Sigmoid colon (tissue), 7 donors: Measurements from ENCODE around the gene SSBP3. TPM values are rescaled to one million over a fixed set of nuclear protein-coding genes. Genes with fewer than 3 reads are reported as not detected.

Experiments used
- DNase-seq: peaks from one replicate; pipeline ENCODE4 v3.0.0-alpha.2; 2019
- H3K27ac ChIP-seq, 4 donors: fragments of 200-600 bp; sonication (generic); one replicate each; pipeline ENCODE4 v1.5.1; 2016 to 2019; ENCODE audit warnings: mild to moderate bottlenecking in 1 of 4
- H3K27me3 ChIP-seq, 3 donors: fragments of 200-600 bp; sonication (generic); one replicate each; pipeline ENCODE4 v1.5.1; 2019; ENCODE audit warnings: mild to moderate bottlenecking in 1 of 3
- H3K36me3 ChIP-seq, 4 donors: fragments of 200-600 bp; sonication (generic); one replicate each; pipeline ENCODE4 v1.5.1; 2016 to 2019
- H3K4me1 ChIP-seq, 4 donors: fragments of 200-600 bp; sonication (generic); one replicate each; pipeline ENCODE4 v1.5.1; 2017 to 2019
- H3K4me3 ChIP-seq, 4 donors: fragments of 200-600 bp; sonication (generic); one replicate each; pipeline ENCODE4 v1.5.1; 2017 to 2019; ENCODE audit warnings: mild to moderate bottlenecking in 2 of 4, moderate library complexity in 1 of 4
- H3K9me3 ChIP-seq, 4 donors: fragments of 200-600 bp in 3 of 4; sonication (generic) in 3 of 4; one replicate each; pipeline versions ENCODE4 v1.5.1 to v1.6.1; 2013 to 2019
- EP300 ChIP-seq, 4 donors: sonication (generic); formaldehyde crosslinking; IDR thresholded peaks; one replicate each; pipeline ENCODE4 v1.6.1; 2017; ENCODE audit warnings: antibody characterized with exemption in 4 of 4
- POLR2A ChIP-seq, 2 donors: fragments of 450-650 bp; IDR thresholded peaks; one replicate each; pipeline ENCODE4 v1.6.1; 2016; ENCODE audit warnings: antibody characterized with exemption in 2 of 2, mild to moderate bottlenecking in 2 of 2, moderate library complexity in 2 of 2
- POLR2AphosphoS5 ChIP-seq, 4 donors: sonication (generic); formaldehyde crosslinking; IDR thresholded peaks; one replicate each; pipeline ENCODE4 v1.6.1; 2017; ENCODE audit warnings: antibody characterized with exemption in 4 of 4
- WGBS, 2 donors: extraction: QIAGEN DNeasy Blood & Tissue Kit; methylation state at CpG; one replicate each; pipeline ENCODE4 v1.1.7; 2013; 5-methylcytosine and 5-hydroxymethylcytosine counted together
- intact Hi-C: fragments of 100-400 bp; cut with DNase I; formaldehyde crosslinking; loops from one replicate; pipeline ENCODE4 v1.15.1; 2023
- polyA plus RNA-seq, 3 donors: library from polyadenylated mRNA; stranded (reverse); fragments of 200-250 nt; gene quantifications; one replicate each; pipeline ENCODE4 v1.2.3, GENCODE V29; 2013
- total RNA-seq, 4 donors: library from RNA; depleted of rRNA; stranded (reverse); fragments of >200 nt; gene quantifications; one replicate each; pipeline ENCODE4 v1.1.0, GENCODE V29; 2016
- TF ChIP-seq, protein P1 (sequence below), 4 experiments: fragments of 450-650 bp in 3 of 4; fragments of 200-600 bp in 1 of 4; IDR thresholded peaks; one replicate each; pipeline ENCODE4 v1.5.1; 2016 to 2019; ENCODE audit warnings: antibody characterized with exemption in 4 of 4, mild to moderate bottlenecking in 3 of 4, moderate library complexity in 2 of 4
- donor health status: healthy with polysubstance abuse.
- donor health status: Bipolar disorder and iron deficiency.
- donor health status: healthy.

The SSBP3 gene
- total and polyA plus RNA-seq, 7 donors: 27.4 to 62.5 (median 38.5) TPM

- no peaks in the 10 kb centered on the region for H3K9me3 ChIP-seq
- no peak overlapping the region for H3K4me3 ChIP-seq
- intact Hi-C loops: no loop called here
- TF ChIP-seq POLR2AphosphoS5 (IDR thresholded peaks at IDR 0.05) (no peak), EP300 (IDR thresholded peaks at IDR 0.05) (no peak), POLR2A (IDR thresholded peaks at IDR 0.05) (no peak)
- TF ChIP-seq, protein P1, sequence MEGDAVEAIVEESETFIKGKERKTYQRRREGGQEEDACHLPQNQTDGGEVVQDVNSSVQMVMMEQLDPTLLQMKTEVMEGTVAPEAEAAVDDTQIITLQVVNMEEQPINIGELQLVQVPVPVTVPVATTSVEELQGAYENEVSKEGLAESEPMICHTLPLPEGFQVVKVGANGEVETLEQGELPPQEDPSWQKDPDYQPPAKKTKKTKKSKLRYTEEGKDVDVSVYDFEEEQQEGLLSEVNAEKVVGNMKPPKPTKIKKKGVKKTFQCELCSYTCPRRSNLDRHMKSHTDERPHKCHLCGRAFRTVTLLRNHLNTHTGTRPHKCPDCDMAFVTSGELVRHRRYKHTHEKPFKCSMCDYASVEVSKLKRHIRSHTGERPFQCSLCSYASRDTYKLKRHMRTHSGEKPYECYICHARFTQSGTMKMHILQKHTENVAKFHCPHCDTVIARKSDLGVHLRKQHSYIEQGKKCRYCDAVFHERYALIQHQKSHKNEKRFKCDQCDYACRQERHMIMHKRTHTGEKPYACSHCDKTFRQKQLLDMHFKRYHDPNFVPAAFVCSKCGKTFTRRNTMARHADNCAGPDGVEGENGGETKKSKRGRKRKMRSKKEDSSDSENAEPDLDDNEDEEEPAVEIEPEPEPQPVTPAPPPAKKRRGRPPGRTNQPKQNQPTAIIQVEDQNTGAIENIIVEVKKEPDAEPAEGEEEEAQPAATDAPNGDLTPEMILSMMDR (IDR thresholded peaks at IDR 0.05): no peak
- no peaks in the 10 kb centered on the region for H3K36me3 ChIP-seq
- WGBS, 2 donors: 72 to 81% methylated on average over 8 of the region's 8 CpGs
- no peak for DNase-seq
- H3K4me1 ChIP-seq: peaks cover 0 to 96% (median 94%) of the 10 kb centered on the region in 4 donors
- H3K27ac ChIP-seq: no peak overlapping the region
- no peaks in the 10 kb centered on the region for H3K27me3 ChIP-seq
Measured at GRCh38 chr1:54374766-54375165, 31.4 kb downstream of the SSBP3 start.

GRCh38 chr1:54372978-54373377 is 33.2 kb downstream of the SSBP3 start:
- Histone ChIP-seq H3K9me3 (no peaks in the 10 kb centered on the region), H3K27me3 (no peaks in the 10 kb centered on the region), H3K4me3 (no peak overlapping the region), H3K4me1 (peaks cover 0 to 80% (median 77%) of the 10 kb centered on the region in 4 donors), H3K27ac (no peak overlapping the region), H3K36me3 (no peaks in the 10 kb centered on the region)
- TF ChIP-seq POLR2A (IDR thresholded peaks at IDR 0.05) (no peak), EP300 (IDR thresholded peaks at IDR 0.05) (no peak), POLR2AphosphoS5 (IDR thresholded peaks at IDR 0.05) (no peak)
- TF ChIP-seq, protein P1 (IDR thresholded peaks at IDR 0.05): no peak
- intact Hi-C loops: no loop called here
- 52 to 81% methylated on average over 8 of the region's 8 CpGs for WGBS, 2 donors
- no peak for DNase-seq

GRCh38 chr1:54371942-54372275 is 34.3 kb downstream of the SSBP3 start:
- intact Hi-C loops: no loop called here
- Histone ChIP-seq H3K9me3 (no peaks in the 10 kb centered on the region), H3K27me3 (no peaks in the 10 kb centered on the region), H3K36me3 (no peaks in the 10 kb centered on the region), H3K4me1 (peaks cover 0 to 72% (median 68%) of the 10 kb centered on the region in 4 donors), H3K27ac (no peak overlapping the region), H3K4me3 (no peak overlapping the region)
- TF ChIP-seq, protein P1 (IDR thresholded peaks at IDR 0.05): no peak
- TF ChIP-seq POLR2AphosphoS5 (IDR thresholded peaks at IDR 0.05) (no peak), EP300 (IDR thresholded peaks at IDR 0.05) (no peak), POLR2A (IDR thresholded peaks at IDR 0.05) (no peak)
- WGBS, 2 donors: 17 to 56% methylated on average over 4 of the region's 4 CpGs
- DNase-seq: no peak

DNA sequence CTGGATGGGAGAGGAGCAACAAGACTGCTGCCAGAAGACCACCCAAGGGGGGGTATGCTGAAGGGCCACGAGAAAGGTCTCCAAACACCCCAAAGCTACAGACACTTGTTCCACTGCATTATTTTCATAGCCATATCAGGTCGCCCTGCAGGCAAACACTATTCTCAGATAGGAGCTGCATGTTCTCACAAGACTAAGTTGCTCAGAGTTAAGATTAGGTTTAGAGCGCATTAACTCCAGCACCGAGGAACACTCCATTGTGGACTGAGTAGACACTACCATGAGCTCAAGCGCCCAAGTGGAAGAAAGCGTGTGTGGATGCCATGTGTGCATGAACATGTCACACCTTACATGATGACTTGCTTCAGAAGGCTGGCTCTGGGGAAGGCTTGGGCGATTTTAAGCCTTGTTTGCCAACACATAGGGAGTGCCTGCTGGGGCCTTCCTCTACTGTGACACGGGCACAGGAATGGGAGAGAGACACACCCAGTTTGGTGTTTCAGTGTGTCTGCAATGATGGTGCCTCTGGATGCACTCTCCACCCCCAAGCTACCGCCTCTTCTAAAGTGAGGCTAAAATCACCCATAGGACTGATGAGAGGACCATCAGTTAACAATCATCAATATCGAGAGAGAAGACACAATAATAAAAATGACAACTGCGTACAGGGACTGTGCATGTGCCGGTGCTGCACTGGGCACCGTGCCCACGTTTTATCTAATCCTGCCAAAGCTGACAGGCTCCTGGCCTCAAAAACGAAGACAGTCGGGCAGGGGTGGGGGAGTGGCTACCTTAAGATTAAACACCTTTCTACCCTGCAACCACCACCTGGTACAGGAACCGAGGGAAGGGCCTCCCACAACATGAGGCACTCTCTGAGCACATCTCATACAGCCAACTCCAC is 34.9 kb downstream of the SSBP3 start:
- no peak for TF ChIP-seq POLR2A (IDR thresholded peaks at IDR 0.05)
- TF ChIP-seq POLR2AphosphoS5 (IDR thresholded peaks at IDR 0.05): no peak
- TF ChIP-seq EP300 (IDR thresholded peaks at IDR 0.05): no peak
- TF ChIP-seq, protein P1 (IDR thresholded peaks at IDR 0.05): no peak
- no peak for DNase-seq
- WGBS, 2 donors: 36 to 70% methylated on average over 17 of the region's 17 CpGs
- H3K4me1 ChIP-seq: peaks cover 0 to 65% (median 62%) of the 10 kb centered on the region in 4 donors
- no peaks in the 10 kb centered on the region for H3K9me3 ChIP-seq
- H3K36me3 ChIP-seq: no peaks in the 10 kb centered on the region
- intact Hi-C loops: no loop called here
- no peaks in the 10 kb centered on the region for H3K27me3 ChIP-seq
- no peak overlapping the region for H3K4me3 ChIP-seq
- peak overlapping the region in 2 of 4 donors; percentile 22 to 38 for H3K27ac ChIP-seq
